Progenitor cell of endocrine pancreas (in vitro differentiated cells): ENCODE data around the gene COBLL1. TPM values are rescaled to one million over a fixed set of nuclear protein-coding genes. Genes with fewer than 3 reads are reported as not detected.
"Not testable (repeated sequence)": the region's sequence is repeated elsewhere in the genome, so short reads cannot be mapped to it uniquely, and the experiment has no call there.

Source experiments
- DNase-seq: peaks from one replicate; pipeline ENCODE4 v3.0.0; 2021; ENCODE audit warnings: low spot score; ENCODE audit not compliant: unreplicated experiment
- H3K27ac Mint-ChIP-seq: 2 replicates; pipeline ENCODE4 v1.8.0; 2021; ENCODE audit warnings: mild to moderate bottlenecking, moderate library complexity, mixed read lengths
- H3K27me3 Mint-ChIP-seq: 2 replicates; pipeline ENCODE4 v1.8.0; 2021; ENCODE audit warnings: mixed read lengths
- H3K36me3 Mint-ChIP-seq: 2 replicates; pipeline ENCODE4 v1.8.0; 2022; ENCODE audit warnings: mixed read lengths; ENCODE audit not compliant: insufficient read depth
- H3K4me1 Mint-ChIP-seq: 2 replicates; pipeline ENCODE4 v1.8.0; 2021; ENCODE audit warnings: low read depth, mixed read lengths
- H3K4me3 Mint-ChIP-seq: 2 replicates; pipeline ENCODE4 v1.8.0; 2021; ENCODE audit warnings: low read depth, mild to moderate bottlenecking, moderate library complexity, mixed read lengths
- H3K9me3 Mint-ChIP-seq: 2 replicates; pipeline ENCODE4 v1.8.0; 2021; ENCODE audit warnings: low read depth, mixed read lengths
- total RNA-seq: library from RNA; stranded (reverse); gene quantifications from 2 replicates; pipeline ENCODE4 v1.2.1, GENCODE V29; 2021
- TF ChIP-seq, protein P1 (sequence below): fragments of 200-600 bp; sonication (generic); IDR thresholded peaks from one replicate; pipeline ENCODE4 v1.5.0; 2021; ENCODE audit warnings: antibody characterized with exemption, mild to moderate bottlenecking; ENCODE audit not compliant: unreplicated experiment

COBLL1 gene
- total RNA-seq, 1 donor from 2014 or later = 80.9 TPM

DNA sequence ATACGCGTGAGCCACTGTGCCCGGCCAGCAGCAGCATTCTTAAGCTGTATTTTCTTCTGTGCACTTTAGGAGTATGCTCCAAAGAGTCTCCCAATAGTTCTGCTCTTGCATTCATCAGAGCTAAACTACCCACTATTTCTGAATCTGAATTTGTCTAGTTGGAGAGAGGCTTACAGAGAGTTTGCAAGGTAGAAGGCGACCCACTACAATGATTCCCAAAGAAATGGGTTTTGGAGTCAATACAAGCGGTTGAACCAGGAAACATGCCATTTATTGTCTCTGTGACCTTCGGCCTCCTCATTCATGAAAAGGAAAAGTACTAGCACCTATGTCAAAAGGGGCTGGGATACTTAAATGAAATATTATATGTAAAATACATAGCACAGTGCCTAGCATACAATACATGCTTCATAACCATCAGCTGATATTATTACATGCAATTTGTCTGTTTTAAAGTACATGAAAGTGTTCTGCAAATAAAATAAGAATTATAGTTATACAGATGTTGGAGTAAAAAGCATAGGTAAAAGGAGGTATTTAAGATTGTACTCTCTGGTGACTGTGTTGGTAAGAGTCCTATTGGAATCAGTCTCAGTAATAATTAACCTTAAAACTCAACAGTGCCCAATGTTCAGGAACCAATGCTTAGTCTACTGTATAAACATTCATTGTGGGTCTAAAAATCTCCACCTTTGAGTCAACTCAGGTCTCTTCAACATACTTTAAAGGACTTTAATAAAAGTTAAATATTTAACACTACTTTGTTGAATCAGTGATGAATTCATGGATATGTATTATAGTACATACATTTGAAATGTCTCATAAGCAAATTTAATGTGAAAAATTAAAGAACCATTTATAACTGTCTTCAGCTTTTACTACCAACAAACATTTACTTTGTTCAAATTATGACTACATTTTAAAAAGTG, 130.5 kb downstream of the COBLL1 start:
- H3K9me3 Mint-ChIP-seq = no peaks in the 10 kb centered on the region
- H3K27me3 Mint-ChIP-seq = no peaks in the 10 kb centered on the region
- H3K4me1 Mint-ChIP-seq = peaks cover 53% of the 10 kb centered on the region
- no peak for DNase-seq
- TF ChIP-seq, protein P1, sequence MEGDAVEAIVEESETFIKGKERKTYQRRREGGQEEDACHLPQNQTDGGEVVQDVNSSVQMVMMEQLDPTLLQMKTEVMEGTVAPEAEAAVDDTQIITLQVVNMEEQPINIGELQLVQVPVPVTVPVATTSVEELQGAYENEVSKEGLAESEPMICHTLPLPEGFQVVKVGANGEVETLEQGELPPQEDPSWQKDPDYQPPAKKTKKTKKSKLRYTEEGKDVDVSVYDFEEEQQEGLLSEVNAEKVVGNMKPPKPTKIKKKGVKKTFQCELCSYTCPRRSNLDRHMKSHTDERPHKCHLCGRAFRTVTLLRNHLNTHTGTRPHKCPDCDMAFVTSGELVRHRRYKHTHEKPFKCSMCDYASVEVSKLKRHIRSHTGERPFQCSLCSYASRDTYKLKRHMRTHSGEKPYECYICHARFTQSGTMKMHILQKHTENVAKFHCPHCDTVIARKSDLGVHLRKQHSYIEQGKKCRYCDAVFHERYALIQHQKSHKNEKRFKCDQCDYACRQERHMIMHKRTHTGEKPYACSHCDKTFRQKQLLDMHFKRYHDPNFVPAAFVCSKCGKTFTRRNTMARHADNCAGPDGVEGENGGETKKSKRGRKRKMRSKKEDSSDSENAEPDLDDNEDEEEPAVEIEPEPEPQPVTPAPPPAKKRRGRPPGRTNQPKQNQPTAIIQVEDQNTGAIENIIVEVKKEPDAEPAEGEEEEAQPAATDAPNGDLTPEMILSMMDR = no peak
- peak overlapping the region; percentile 25 for H3K4me3 Mint-ChIP-seq
- peak overlapping the region; percentile 97 for H3K27ac Mint-ChIP-seq
- peaks cover 3% of the 10 kb centered on the region for H3K36me3 Mint-ChIP-seq

DNA sequence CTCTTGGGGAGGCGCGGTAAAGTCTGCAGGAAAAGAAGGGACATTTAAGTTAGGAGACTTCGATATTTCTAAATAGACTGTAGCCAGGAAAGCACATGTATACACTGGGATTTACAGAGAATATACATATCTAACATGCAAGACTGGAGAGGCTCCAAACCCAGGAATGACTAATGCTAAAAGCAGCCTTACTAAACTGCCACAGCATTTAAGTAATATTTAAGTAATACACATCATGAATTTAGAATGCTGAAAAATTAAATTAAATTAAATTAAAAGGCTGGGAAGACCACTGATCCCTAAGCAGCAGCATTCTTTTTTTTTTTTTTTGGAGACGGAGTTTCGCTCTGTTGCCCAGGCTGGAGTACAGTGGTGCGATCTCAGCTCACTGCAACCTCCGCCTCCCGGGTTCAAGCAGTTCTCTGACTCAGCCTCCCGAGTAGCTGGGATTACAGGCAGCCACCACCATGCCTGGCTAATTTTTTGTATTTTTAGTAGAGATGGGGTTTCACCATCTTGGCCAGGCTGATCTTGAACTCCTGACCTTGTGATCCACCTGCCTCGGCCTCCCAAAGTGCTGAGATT, 131.3 kb downstream of the COBLL1 start:
- Mint-ChIP-seq H3K27ac (peak overlapping the region; percentile 97), H3K4me1 (peaks cover 52% of the 10 kb centered on the region), H3K4me3 (peak overlapping the region; percentile 25)
- not testable (repeated sequence) for H3K27me3 Mint-ChIP-seq, H3K36me3 Mint-ChIP-seq, H3K9me3 Mint-ChIP-seq, DNase-seq

DNA sequence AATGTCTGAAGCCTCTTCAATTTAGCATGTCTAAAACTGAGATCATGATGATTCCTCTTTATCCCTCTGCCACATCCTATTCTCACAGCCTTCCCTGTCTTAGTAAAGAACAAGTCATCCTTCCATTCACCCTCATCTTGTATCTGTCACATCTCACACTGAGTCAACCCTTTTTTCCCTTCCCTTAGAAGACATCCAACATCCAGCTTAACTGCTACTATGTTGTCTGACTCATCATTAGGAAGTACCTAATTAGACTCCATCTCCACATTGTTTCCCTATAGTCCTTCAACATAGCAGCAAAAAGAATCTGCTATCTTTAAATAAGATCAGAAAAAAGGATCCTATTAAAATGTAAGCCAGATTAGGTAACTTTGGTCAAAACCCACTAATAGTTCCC, 135.1 kb downstream of the COBLL1 start:
- DNase-seq = no peak
- H3K9me3 Mint-ChIP-seq = no peaks in the 10 kb centered on the region
- peaks cover 15% of the 10 kb centered on the region for H3K36me3 Mint-ChIP-seq
- no peaks in the 10 kb centered on the region for H3K27me3 Mint-ChIP-seq
- no peak overlapping the region for H3K4me3 Mint-ChIP-seq
- H3K27ac Mint-ChIP-seq = no peak overlapping the region
- TF ChIP-seq, protein P1 = no peak
- peaks cover 31% of the 10 kb centered on the region for H3K4me1 Mint-ChIP-seq

DNA sequence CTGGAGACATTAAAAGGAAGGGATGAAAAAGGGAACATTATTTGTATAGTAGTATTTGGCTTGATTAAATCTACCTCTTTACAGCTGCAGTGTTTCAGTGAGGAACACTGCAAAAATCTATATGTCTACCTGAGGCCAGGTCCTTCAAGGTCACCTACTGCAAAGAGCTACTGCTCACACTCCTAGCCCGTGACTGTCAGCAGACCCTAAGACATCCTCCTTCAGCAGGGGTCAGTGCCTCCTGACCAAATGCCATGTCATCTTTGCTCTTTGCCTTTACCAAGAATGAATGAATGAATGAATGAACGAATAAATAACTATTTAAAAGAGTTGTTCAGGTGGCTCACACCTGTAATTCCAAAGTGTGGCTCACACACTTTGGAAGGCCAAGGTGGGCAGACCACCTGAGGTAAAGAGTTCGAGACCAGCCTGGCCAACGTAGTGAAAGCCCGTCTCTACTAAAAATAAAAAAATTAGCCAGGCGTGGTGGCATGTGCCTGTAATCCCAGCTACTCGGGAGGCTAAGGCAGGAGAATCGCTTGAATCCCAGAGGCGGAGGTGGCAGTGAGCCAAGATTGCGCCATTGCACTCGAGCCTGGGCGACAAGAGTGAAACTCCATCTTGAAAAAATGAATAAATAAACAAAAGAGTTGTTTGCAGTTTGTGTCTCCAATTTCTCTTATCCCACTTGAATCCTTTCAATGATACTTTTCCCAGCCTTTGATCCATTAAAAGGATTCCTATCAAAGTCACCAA, 136.0 kb downstream of the COBLL1 start:
- no peak for DNase-seq
- Mint-ChIP-seq H3K27me3 (no peaks in the 10 kb centered on the region), H3K27ac (peak overlapping the region; percentile 8), H3K4me3 (no peak overlapping the region), H3K36me3 (peaks cover 16% of the 10 kb centered on the region), H3K4me1 (peaks cover 28% of the 10 kb centered on the region), H3K9me3 (no peaks in the 10 kb centered on the region)
- TF ChIP-seq, protein P1 = no peak

DNA sequence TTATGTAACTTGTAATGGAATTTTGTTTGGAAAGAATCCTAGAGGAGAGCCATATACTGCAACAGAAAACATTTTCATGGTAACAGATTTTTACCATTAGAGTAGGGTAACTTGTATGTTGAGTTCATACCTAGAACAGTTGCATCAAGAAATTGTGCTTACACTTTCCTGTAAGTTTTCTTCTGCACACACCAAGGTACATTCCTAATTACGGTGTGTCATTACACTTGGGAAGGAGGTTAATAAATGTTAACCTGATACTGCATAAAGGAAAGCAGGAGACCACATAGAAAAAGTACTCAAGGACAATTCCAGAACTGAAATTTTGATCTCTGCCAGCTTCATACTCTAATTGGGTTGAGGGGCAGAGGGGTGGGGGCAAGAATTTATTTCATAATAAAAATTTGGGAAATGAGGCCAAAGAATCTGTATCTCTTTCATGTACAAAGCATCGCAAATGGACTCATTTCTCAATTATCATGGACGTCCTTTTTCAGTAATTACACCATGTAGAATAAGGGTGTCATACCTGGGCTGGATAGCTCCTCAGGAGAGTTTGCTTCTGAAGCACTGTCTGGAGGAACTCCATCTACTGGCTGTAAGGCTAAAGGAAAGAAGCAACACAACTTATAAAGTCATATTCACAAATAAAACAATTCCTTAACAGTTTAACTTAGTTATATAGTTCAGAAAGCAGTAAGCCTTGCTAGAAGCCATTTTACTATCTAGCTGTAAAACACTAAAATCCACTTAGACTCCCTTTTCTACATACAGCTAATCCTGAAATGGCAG, 137.5 kb downstream of the COBLL1 start:
- Mint-ChIP-seq H3K4me1 (peaks cover 26% of the 10 kb centered on the region), H3K27ac (no peak overlapping the region), H3K9me3 (no peaks in the 10 kb centered on the region), H3K36me3 (peaks cover 19% of the 10 kb centered on the region), H3K27me3 (no peaks in the 10 kb centered on the region), H3K4me3 (no peak overlapping the region)
- no peak for DNase-seq
- TF ChIP-seq, protein P1 = no peak
